Measurements from ENCODE around the gene BTBD9. TPM values are rescaled to one million over a fixed set of nuclear protein-coding genes. Genes with fewer than 3 reads are reported as not detected.

The BTBD9 gene
- total RNA-seq, 2 experiments from 2014 or later: 6.2 to 6.4 TPM

DNA sequence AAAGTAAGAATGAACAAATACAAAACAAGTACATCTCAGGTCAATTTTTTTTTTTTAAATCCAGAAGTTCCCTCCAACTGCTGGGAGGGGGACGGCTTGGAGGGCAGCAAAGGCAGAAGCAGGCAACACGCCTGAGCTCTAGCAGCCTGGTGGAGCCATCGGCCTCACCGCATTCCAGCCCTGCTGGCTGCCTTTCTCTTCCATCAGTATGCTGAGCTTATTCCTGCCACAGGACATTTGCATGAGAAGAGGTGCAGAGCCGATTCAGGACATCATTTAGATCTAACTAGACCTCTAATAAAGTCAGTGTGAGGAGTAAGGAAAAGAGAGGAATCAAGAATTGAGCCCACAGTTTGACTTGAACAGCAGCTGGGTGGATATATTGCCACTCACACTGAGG is 501.4 kb downstream of the BTBD9 start:
- Mint-ChIP-seq H3K4me1 (ENCODE audit: low read depth) (no peaks in the 10 kb centered on the region), H3K27ac (no peak overlapping the region), H3K36me3 (ENCODE audit: low read depth) (peaks cover 7% of the 10 kb centered on the region), H3K9me3 (no peaks in the 10 kb centered on the region), H3K27me3 (no peaks in the 10 kb centered on the region), H3K4me3 (no peak overlapping the region)
- ATAC-seq (no peak), DNase-seq (no peak)
- intact Hi-C loops (cut with micrococcal nuclease): no loop called here
- ChIA-PET POLR2A (no interaction called here), CTCF (no interaction called here)
- TF ChIP-seq CTCF (IDR thresholded peaks at IDR 0.05): no peak

- no peak for TF ChIP-seq CTCF (IDR thresholded peaks at IDR 0.05)
- ChIA-PET CTCF (no interaction called here), POLR2A (no interaction called here)
- no peak for ATAC-seq
- no peak overlapping the region for H3K4me3 Mint-ChIP-seq
- H3K9me3 Mint-ChIP-seq: no peaks in the 10 kb centered on the region
- peaks cover 3% of the 10 kb centered on the region for H3K4me1 Mint-ChIP-seq (ENCODE audit: low read depth)
- peaks cover 11% of the 10 kb centered on the region for H3K36me3 Mint-ChIP-seq (ENCODE audit: low read depth)
- H3K27me3 Mint-ChIP-seq: no peaks in the 10 kb centered on the region
- DNase-seq: no peak
- no peak overlapping the region for H3K27ac Mint-ChIP-seq
- intact Hi-C loops (cut with micrococcal nuclease): no loop called here
Measured at GRCh38 chr6:38137608-38138265, 502.0 kb downstream of the BTBD9 start.

- H3K27me3 Mint-ChIP-seq: no peaks in the 10 kb centered on the region
- DNase-seq (no peak), ATAC-seq (no peak)
- peaks cover 9% of the 10 kb centered on the region for H3K4me1 Mint-ChIP-seq (ENCODE audit: low read depth)
- intact Hi-C loops (cut with micrococcal nuclease): no loop called here
- H3K36me3 Mint-ChIP-seq (ENCODE audit: low read depth): peaks cover 15% of the 10 kb centered on the region
- H3K4me3 Mint-ChIP-seq: no peak overlapping the region
- CTCF ChIA-PET: interaction anchor here (0.6 to 0.7 kb wide), 2 partner anchors 103 to 956 kb away, joined by 3 read pairs; no protein-coding TSS in a partner anchor
- no peak overlapping the region for H3K27ac Mint-ChIP-seq
- no peak for TF ChIP-seq CTCF (IDR thresholded peaks at IDR 0.05)
- POLR2A ChIA-PET: no interaction called here
- no peaks in the 10 kb centered on the region for H3K9me3 Mint-ChIP-seq
Measured at GRCh38 chr6:38136547-38136946, 503.2 kb downstream of the BTBD9 start.

- POLR2A ChIA-PET: no interaction called here
Measured at GRCh38 chr6:38134704-38135088, 505.0 kb downstream of the BTBD9 start.

More at GRCh38 chr6:38134704-38135088, 505.0 kb downstream of the BTBD9 start:
- no peaks in the 10 kb centered on the region for H3K9me3 Mint-ChIP-seq
- no peak overlapping the region for H3K4me3 Mint-ChIP-seq
- no peak overlapping the region for H3K27ac Mint-ChIP-seq
- intact Hi-C loops (cut with micrococcal nuclease): no loop called here
- H3K27me3 Mint-ChIP-seq: no peaks in the 10 kb centered on the region
- peaks cover 25% of the 10 kb centered on the region for H3K4me1 Mint-ChIP-seq (ENCODE audit: low read depth)
- no peak for TF ChIP-seq CTCF (IDR thresholded peaks at IDR 0.05)
- H3K36me3 Mint-ChIP-seq (ENCODE audit: low read depth): peaks cover 16% of the 10 kb centered on the region
- CTCF ChIA-PET: interaction anchor here (1.0 kb wide), 1 partner anchor 9 kb away, joined by 3 read pairs; no protein-coding TSS in a partner anchor
- DNase-seq (no peak), ATAC-seq (no peak)
